Naive thymus-derived CD4-positive, alpha-beta T cell (primary cell): ENCODE data around the gene IGSF22. TPM values are rescaled to one million over a fixed set of nuclear protein-coding genes. Genes with fewer than 3 reads are reported as not detected.

ENCODE experiments used
- ATAC-seq: fragments of 150-1000 bp; cut with Tn5 transposase; 2 replicates; pipeline ENCODE4 v1.10.0; 2021; ENCODE audit warnings: mild to moderate bottlenecking, moderate library complexity
- CTCF ChIA-PET: fragments of 350-600 bp; sonication (Branson Sonifier 250); formaldehyde crosslinking; loops from one replicate; lab custom pipeline; 2021; ENCODE audit warnings: antibody characterized with exemption; lab: Charles Lee
- POLR2A ChIA-PET: fragments of 350-600 bp; sonication (Branson Sonifier 250); formaldehyde crosslinking; loops from one replicate; lab custom pipeline; 2021; ENCODE audit warnings: antibody characterized with exemption, inconsistent platforms; lab: Charles Lee
- DNase-seq, 9 donors: peaks; one replicate each; pipeline versions ENCODE4 v3.0.0 to v3.0.0-alpha.2; 2020 to 2022; ENCODE audit warnings: mixed read lengths in 1 of 9
- H3K27ac ChIP-seq: one replicate; pipeline ENCODE4 v1.7.0; 2013; ENCODE audit warnings: mild to moderate bottlenecking, low read depth, low read length, moderate library complexity
- H3K27me3 ChIP-seq, 2 donors: one replicate each; pipeline ENCODE4 v1.7.0; 2013; ENCODE audit warnings: low read length in 2 of 2, mild to moderate bottlenecking in 2 of 2, moderate library complexity in 2 of 2; ENCODE audit not compliant: control insufficient read depth in 2 of 2, insufficient read depth in 2 of 2
- H3K36me3 ChIP-seq, 3 experiments: 1 replicate in 2 of 3; 2 replicates in 1 of 3; pipeline ENCODE4 v1.7.0; 2013; ENCODE audit warnings: low read length in 3 of 3, mild to moderate bottlenecking in 3 of 3, moderate library complexity in 1 of 3; ENCODE audit not compliant: insufficient read depth in 3 of 3, control insufficient read depth in 2 of 3
- H3K4me1 ChIP-seq, 2 donors: one replicate each; pipeline ENCODE4 v1.7.0; 2013; ENCODE audit warnings: low read length in 2 of 2, mild to moderate bottlenecking in 2 of 2, moderate library complexity in 1 of 2; ENCODE audit not compliant: control insufficient read depth in 2 of 2, insufficient read depth in 2 of 2
- H3K4me3 ChIP-seq: 2 replicates; pipeline ENCODE4 v1.7.0; 2013; ENCODE audit warnings: mild to moderate bottlenecking, low read length
- H3K9me3 ChIP-seq, 3 experiments: 1 replicate in 2 of 3; 2 replicates in 1 of 3; pipeline ENCODE4 v1.7.0; 2013; ENCODE audit warnings: low read length in 3 of 3; ENCODE audit not compliant: control insufficient read depth in 2 of 3
- H3K27ac Mint-ChIP-seq, 9 donors: one replicate each; pipeline ENCODE4 v1.8.0; 2020 to 2022; ENCODE audit warnings: mixed read lengths in 9 of 9, mild to moderate bottlenecking in 8 of 9, moderate library complexity in 5 of 9, inconsistent platforms in 2 of 9
- H3K27me3 Mint-ChIP-seq, 5 donors: one replicate each; pipeline ENCODE4 v1.8.0; 2021 to 2022; ENCODE audit warnings: mixed read lengths in 5 of 5, mild to moderate bottlenecking in 1 of 5
- H3K36me3 Mint-ChIP-seq, 5 donors: one replicate each; pipeline ENCODE4 v1.8.0; 2020 to 2022; ENCODE audit warnings: mixed read lengths in 5 of 5, mild to moderate bottlenecking in 3 of 5, inconsistent platforms in 1 of 5
- H3K4me1 Mint-ChIP-seq, 7 donors: one replicate each; pipeline ENCODE4 v1.8.0; 2020 to 2022; ENCODE audit warnings: mixed read lengths in 7 of 7, mild to moderate bottlenecking in 3 of 7, inconsistent platforms in 1 of 7
- H3K4me3 Mint-ChIP-seq, 10 donors: one replicate each; pipeline ENCODE4 v1.8.0; 2020 to 2022; ENCODE audit warnings: mild to moderate bottlenecking in 10 of 10, mixed read lengths in 10 of 10, moderate library complexity in 6 of 10, inconsistent platforms in 2 of 10
- H3K9me3 Mint-ChIP-seq, 11 donors: one replicate each; pipeline ENCODE4 v1.8.0; 2020 to 2022; ENCODE audit warnings: mixed read lengths in 11 of 11, mild to moderate bottlenecking in 4 of 11, inconsistent platforms in 1 of 11, moderate library complexity in 1 of 11
- intact Hi-C, 2 donors: fragments of 100-400 bp; cut with micrococcal nuclease; formaldehyde crosslinking; loops; one replicate each; pipeline ENCODE4 v1.15.1; 2023
- polyA plus RNA-seq, 2 donors: library from polyadenylated mRNA; unstranded; fragments of 300-500 nt; fragmentation: Illumina TruSeq; gene quantifications; one replicate each; pipeline ENCODE4 v1.2.3, GENCODE V29; 2021
- total RNA-seq, 6 experiments: library from RNA in 5 of 6; stranded (reverse) in 5 of 6; gene quantifications; 1 replicate in 5 of 6; 2 replicates in 1 of 6; pipeline ENCODE4 v1.2.3 and lab custom pipeline; 2021 to 2026

Gene IGSF22
- total and polyA plus RNA-seq, 7 experiments from 2014 or later = 1.5 to 5.8 (median 2.6) TPM

DNA sequence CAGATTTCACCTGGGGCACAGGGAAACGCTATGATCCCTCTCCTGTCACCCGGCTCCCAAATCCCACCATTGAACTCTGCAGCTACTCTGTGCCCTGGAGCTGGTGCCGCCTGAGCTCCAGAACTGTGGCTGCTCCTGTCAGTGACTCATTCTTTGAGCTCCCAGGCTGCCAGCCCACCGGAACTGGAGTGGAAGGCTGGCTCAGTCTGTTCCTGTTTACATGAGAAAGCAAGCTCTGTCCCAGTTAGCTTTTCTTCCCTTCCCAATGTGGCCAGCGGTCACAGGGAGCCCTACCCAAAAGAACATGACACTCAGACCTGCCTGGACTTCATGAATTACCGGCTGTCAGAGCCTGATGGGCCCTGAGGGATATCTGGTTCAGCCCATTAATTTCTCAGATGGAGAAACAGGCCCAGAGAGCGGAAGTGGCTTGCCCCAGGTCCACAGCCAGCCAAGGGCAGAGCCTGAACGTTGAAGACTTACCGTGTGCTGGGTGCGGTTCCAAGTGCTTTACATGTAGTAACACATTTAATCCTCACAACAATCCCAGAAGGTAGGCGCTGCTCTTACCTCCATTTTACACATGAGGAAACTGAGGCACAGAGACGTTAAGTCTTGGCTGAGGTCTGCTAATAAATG lies 23.8 kb upstream of the IGSF22 start:
- no peak overlapping the region for H3K27ac ChIP-seq
- ChIA-PET POLR2A (no interaction called here), CTCF (interaction anchor here (0.6 kb wide), 1 partner anchor 217 kb away, joined by 3 read pairs; no protein-coding TSS in a partner anchor)
- Mint-ChIP-seq H3K36me3 (no peaks in the 10 kb centered on the region), H3K4me1 (peaks cover 0 to 4% (median 0%) of the 10 kb centered on the region in 7 donors), H3K27ac (no peak overlapping the region), H3K27me3 (peaks cover 0 to 13% (median 0%) of the 10 kb centered on the region in 5 donors), H3K9me3 (no peaks in the 10 kb centered on the region), H3K4me3 (no peak overlapping the region)
- no peak for ATAC-seq
- intact Hi-C loops = no loop called here
- no peaks in the 10 kb centered on the region for H3K27me3 ChIP-seq
- H3K36me3 ChIP-seq = no peaks in the 10 kb centered on the region
- no peak overlapping the region for H3K4me3 ChIP-seq
- DNase-seq = no peak
- no peaks in the 10 kb centered on the region for H3K9me3 ChIP-seq
- H3K4me1 ChIP-seq = no peaks in the 10 kb centered on the region

DNA sequence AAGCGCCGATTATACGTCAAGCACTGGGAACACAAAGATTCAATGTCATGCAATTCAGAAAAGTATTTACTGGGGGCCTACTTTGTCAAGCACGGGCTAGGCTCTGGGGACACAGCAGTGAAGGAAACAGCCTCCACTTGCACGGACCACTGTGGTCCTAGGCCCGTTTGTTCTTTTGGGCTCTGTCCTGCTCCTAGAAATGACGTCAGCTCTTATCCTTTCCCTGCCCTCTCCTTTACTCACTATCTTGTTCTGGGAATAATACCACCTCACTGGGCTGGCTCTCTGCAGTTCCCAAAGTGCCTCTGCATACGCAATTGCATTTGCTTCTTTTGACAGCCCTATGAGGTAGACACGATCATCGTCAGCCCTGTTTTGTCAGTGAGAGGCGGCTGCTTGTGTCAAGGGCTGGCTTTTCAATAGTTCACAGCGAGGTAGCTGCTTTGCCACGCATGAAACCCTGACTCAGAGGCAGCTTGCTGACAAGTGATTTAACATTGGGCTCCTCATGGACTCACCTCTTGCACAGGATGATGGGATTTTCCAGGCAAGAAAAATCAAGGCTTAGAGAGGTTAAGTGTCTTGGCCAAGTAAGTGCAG lies 22.9 kb upstream of the IGSF22 start:
- no peaks in the 10 kb centered on the region for H3K9me3 ChIP-seq
- no peak overlapping the region for H3K4me3 Mint-ChIP-seq
- intact Hi-C loops = no loop called here
- H3K27ac ChIP-seq = no peak overlapping the region
- no peaks in the 10 kb centered on the region for H3K9me3 Mint-ChIP-seq
- no peak for ATAC-seq
- H3K27ac Mint-ChIP-seq = no peak overlapping the region
- CTCF ChIA-PET = no interaction called here
- H3K4me3 ChIP-seq = no peak overlapping the region
- peaks cover 0 to 4% (median 0%) of the 10 kb centered on the region in 7 donors for H3K4me1 Mint-ChIP-seq
- DNase-seq = no peak
- POLR2A ChIA-PET = no interaction called here
- peaks cover 0 to 11% (median 0%) of the 10 kb centered on the region in 5 donors for H3K27me3 Mint-ChIP-seq
- no peaks in the 10 kb centered on the region for H3K36me3 ChIP-seq
- no peaks in the 10 kb centered on the region for H3K27me3 ChIP-seq
- H3K4me1 ChIP-seq = no peaks in the 10 kb centered on the region
- H3K36me3 Mint-ChIP-seq = no peaks in the 10 kb centered on the region

DNA sequence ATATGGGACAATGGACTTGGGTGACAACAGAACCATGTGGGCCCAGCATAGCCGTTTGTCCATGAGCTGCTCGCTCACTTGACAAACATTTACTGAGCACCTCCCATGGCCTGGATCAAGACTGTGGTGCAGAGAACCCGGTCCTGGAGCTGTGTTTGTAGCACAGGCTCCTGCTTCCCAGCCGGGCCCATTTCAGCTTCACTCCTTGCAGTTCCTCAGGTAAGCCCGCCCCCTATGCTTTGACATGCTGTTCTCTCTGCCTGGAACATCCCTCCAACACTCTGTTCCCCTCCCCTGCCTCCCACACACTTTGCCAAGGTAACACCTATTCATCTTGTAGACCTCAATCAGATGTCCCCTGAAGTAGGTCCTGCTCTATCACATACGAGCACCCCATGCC lies 19.3 kb upstream of the IGSF22 start:
- Histone ChIP-seq H3K27ac (no peak overlapping the region), H3K4me3 (no peak overlapping the region), H3K4me1 (no peaks in the 10 kb centered on the region), H3K9me3 (no peaks in the 10 kb centered on the region), H3K36me3 (no peaks in the 10 kb centered on the region), H3K27me3 (no peaks in the 10 kb centered on the region)
- intact Hi-C loops = no loop called here
- Mint-ChIP-seq H3K4me3 (no peak overlapping the region), H3K27ac (no peak overlapping the region), H3K9me3 (no peaks in the 10 kb centered on the region), H3K4me1 (peaks cover 0 to 4% (median 0%) of the 10 kb centered on the region in 7 donors), H3K36me3 (no peaks in the 10 kb centered on the region), H3K27me3 (no peaks in the 10 kb centered on the region)
- ATAC-seq = no peak
- DNase-seq = no peak
- ChIA-PET CTCF (interaction anchor here (1.1 kb wide), 1 partner anchor 13 kb away, joined by 3 read pairs; no protein-coding TSS in a partner anchor), POLR2A (no interaction called here)

DNA sequence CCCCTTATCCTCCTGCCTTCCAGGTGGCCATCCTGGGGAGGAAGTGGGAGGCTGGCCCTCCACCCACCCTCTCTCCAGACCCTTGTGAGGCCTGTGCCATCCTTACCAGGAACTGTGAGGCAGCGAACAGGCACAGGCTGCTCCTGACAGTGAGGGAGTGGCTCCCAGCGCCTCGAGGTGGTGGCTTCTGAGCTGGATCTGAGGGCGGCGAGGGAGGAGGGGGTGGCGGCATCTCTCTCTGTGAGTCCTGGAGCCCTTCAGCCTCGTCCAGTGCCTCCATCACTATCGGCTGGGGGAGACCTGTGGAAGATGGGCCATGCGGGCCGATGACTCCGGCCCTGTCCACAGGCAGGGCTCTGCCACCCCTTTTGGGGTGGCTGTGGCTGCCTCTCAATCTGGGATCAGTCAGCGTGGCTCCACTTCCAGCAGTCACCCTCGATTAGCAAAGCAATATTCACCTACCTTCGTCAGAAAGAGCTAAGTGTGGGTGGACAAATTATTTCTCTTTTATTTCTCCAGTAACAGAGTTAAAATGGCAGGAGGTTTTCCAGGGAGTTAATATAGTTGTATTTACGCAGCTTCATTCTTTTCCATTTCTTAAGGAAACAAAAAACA lies 18.0 kb upstream of the IGSF22 start:
- intact Hi-C loops = no loop called here
- no peak overlapping the region for H3K27ac Mint-ChIP-seq

DNA sequence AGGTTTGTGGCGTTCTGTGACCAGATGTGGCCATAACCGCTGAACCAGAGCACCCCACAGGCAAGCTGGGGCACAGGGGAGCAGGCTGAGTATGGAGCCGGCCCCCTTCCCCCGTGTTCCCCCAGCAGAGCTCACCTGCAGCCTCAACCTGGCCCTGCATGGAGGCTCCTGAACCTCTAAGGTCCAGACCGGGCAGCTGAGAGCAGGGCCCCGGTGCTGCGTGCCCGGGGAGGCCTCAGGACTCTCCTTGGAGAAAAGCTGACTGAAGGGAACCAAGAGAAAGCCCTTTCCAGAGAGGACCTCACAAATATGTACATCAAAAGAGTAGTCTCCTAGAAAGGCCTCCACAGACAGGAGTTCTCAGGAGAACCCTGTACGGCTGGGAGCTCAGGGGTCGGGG lies 17.4 kb upstream of the IGSF22 start:
- H3K36me3 Mint-ChIP-seq = no peaks in the 10 kb centered on the region
- no peaks in the 10 kb centered on the region for H3K4me1 ChIP-seq
- ChIA-PET CTCF (interaction anchor here (1.6 kb wide), 1 partner anchor 20 kb away, joined by 3 read pairs; no protein-coding TSS in a partner anchor), POLR2A (no interaction called here)
- H3K4me3 Mint-ChIP-seq = no peak overlapping the region
- no peak overlapping the region for H3K27ac ChIP-seq
- no peaks in the 10 kb centered on the region for H3K9me3 Mint-ChIP-seq
- H3K27me3 ChIP-seq = no peaks in the 10 kb centered on the region
- H3K36me3 ChIP-seq = no peaks in the 10 kb centered on the region
- no peaks in the 10 kb centered on the region for H3K4me1 Mint-ChIP-seq
- ATAC-seq (no peak), DNase-seq (no peak)
- intact Hi-C loops = no loop called here
- no peak overlapping the region for H3K27ac Mint-ChIP-seq
- H3K4me3 ChIP-seq = no peak overlapping the region
- H3K9me3 ChIP-seq = no peaks in the 10 kb centered on the region
- no peaks in the 10 kb centered on the region for H3K27me3 Mint-ChIP-seq

More for the DNA sequence above, 18.0 kb upstream of the IGSF22 start:
- H3K4me1 ChIP-seq = no peaks in the 10 kb centered on the region
- H3K27me3 ChIP-seq = no peaks in the 10 kb centered on the region
- no peaks in the 10 kb centered on the region for H3K36me3 ChIP-seq
- H3K9me3 Mint-ChIP-seq = no peaks in the 10 kb centered on the region
- no peak overlapping the region for H3K4me3 Mint-ChIP-seq
- H3K4me3 ChIP-seq = no peak overlapping the region
- no peaks in the 10 kb centered on the region for H3K4me1 Mint-ChIP-seq
- no peaks in the 10 kb centered on the region for H3K9me3 ChIP-seq
- ChIA-PET CTCF (interaction anchor here (0.6 to 1.6 kb wide), 2 partner anchors 9 to 20 kb away, joined by 3 to 4 read pairs; no protein-coding TSS in a partner anchor), POLR2A (no interaction called here)
- DNase-seq = no peak
- H3K27me3 Mint-ChIP-seq = no peaks in the 10 kb centered on the region
- H3K36me3 Mint-ChIP-seq = no peaks in the 10 kb centered on the region
- no peak for ATAC-seq
- H3K27ac ChIP-seq = no peak overlapping the region

DNA sequence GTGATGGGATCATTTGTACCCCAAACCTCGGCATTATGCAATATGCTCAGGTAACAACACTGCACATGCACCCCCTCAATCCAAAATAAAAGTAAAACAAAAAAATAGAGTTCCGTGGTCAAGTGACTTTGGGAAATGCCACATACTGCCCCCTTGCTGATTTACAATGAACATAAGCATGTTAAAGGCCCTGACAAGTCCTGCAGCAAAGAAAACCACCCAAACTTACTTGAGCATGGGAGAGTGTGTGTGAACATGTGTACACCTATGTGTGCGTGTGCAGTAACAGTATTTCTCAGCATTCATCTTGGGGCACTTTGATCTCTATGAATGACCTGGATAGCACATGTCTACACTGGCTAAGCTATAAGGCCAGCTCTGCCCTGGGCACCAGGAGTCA lies 15.8 kb upstream of the IGSF22 start:
- H3K36me3 Mint-ChIP-seq = no peaks in the 10 kb centered on the region
- no peak overlapping the region for H3K4me3 Mint-ChIP-seq
- H3K9me3 ChIP-seq = no peaks in the 10 kb centered on the region
- no peaks in the 10 kb centered on the region for H3K36me3 ChIP-seq
- no peak for DNase-seq
- H3K27ac ChIP-seq = no peak overlapping the region
- peaks cover 0 to 1% (median 0%) of the 10 kb centered on the region in 7 donors for H3K4me1 Mint-ChIP-seq
- CTCF ChIA-PET = no interaction called here
- intact Hi-C loops = no loop called here
- H3K27ac Mint-ChIP-seq = no peak overlapping the region
- no peak overlapping the region for H3K4me3 ChIP-seq
- H3K27me3 ChIP-seq = no peaks in the 10 kb centered on the region
- H3K27me3 Mint-ChIP-seq = no peaks in the 10 kb centered on the region
- POLR2A ChIA-PET = no interaction called here
- no peak for ATAC-seq
- H3K4me1 ChIP-seq = no peaks in the 10 kb centered on the region
- H3K9me3 Mint-ChIP-seq = no peaks in the 10 kb centered on the region
